ENCODE data around the gene UBP1.
"Not testable (repeated sequence)": the region's sequence is repeated elsewhere in the genome, so short reads cannot be mapped to it uniquely, and the experiment has no call there.

GRCh38 chr3:33451994-33452393 lies 11.8 kb upstream of the UBP1 start:
- not testable (repeated sequence) for TF ChIP-seq CTCF, POLR2A (IDR thresholded peaks at IDR 0.05)
